K562 (cell line): ENCODE measurements around the gene SNIP1. TPM values are rescaled to one million over a fixed set of nuclear protein-coding genes. Genes with fewer than 3 reads are reported as not detected.
A peak's percentile ranks its signal among the peaks of the same experiment; 100 is the strongest.

Experiments used
- ARID3A ChIP-seq: IDR thresholded peaks from 2 replicates; pipeline ENCODE4 v1.6.1; 2012; ENCODE audit warnings: low read depth, low read length, improper control_type of control experiment, borderline replicate concordance
- CBX8 ChIP-seq: fragments of 200-600 bp; sonication (generic); IDR thresholded peaks from 2 replicates; pipeline ENCODE4 v1.6.1; 2012; ENCODE audit warnings: borderline replicate concordance, mixed run types, low read depth, mild to moderate bottlenecking, moderate library complexity, mixed read lengths, low read length, control low read depth, inconsistent platforms; ENCODE audit not compliant: poor library complexity, severe bottlenecking; ENCODE audit errors: extremely low read depth
- CHD2 ChIP-seq: IDR thresholded peaks from 2 replicates; pipeline ENCODE4 v1.6.1; 2011; ENCODE audit warnings: low read depth, low read length
- ETV5 ChIP-seq: sonication (generic); formaldehyde crosslinking; IDR thresholded peaks from 2 replicates; pipeline ENCODE4 v1.4.0; 2020; ENCODE audit warnings: low read depth, mild to moderate bottlenecking, missing genetic modification reagents
- FOXJ2 ChIP-seq: fragments of 200-800 bp; sonication (Bioruptor generic); IDR thresholded peaks from 2 replicates; pipeline ENCODE4 v1.6.1; 2016; ENCODE audit warnings: missing genetic modification characterization, missing compliant biosample characterization
- GTF2F1 ChIP-seq: IDR thresholded peaks from 2 replicates; pipeline ENCODE4 v1.6.1; 2011; ENCODE audit warnings: low read depth, low read length, improper control_type of control experiment
- HMG20B ChIP-seq: fragments of 250-450 bp; sonication (Bioruptor Pico); IDR thresholded peaks from 2 replicates; pipeline ENCODE4 v1.5.0; 2021; ENCODE audit warnings: mild to moderate bottlenecking
- KDM1A ChIP-seq, 2 experiments: fragments of 450-650 bp; IDR thresholded peaks; 2 replicates each; pipeline ENCODE4 v1.6.1; 2016; ENCODE audit warnings: mild to moderate bottlenecking in 2 of 2
- KDM5B ChIP-seq: fragments of 200-600 bp; sonication (generic); IDR thresholded peaks from 2 replicates; pipeline ENCODE4 v1.6.1; 2012; ENCODE audit warnings: low read depth, mild to moderate bottlenecking, moderate library complexity, low read length, control low read depth, inconsistent platforms; ENCODE audit not compliant: insufficient replicate concordance
- SIN3A ChIP-seq, 2 experiments: fragments of 150-350 bp in 1 of 2; IDR thresholded peaks; 2 replicates each; pipeline ENCODE4 v1.6.1; 2011 to 2016; ENCODE audit warnings: borderline replicate concordance in 2 of 2, low read depth in 2 of 2, low read length in 2 of 2, mild to moderate bottlenecking in 2 of 2, moderate library complexity in 2 of 2; ENCODE audit not compliant: control insufficient read depth in 1 of 2
- SNIP1 ChIP-seq: fragments of 450-650 bp; IDR thresholded peaks from 2 replicates; pipeline ENCODE4 v1.7.1; 2017; ENCODE audit warnings: low read depth, mild to moderate bottlenecking
- SP2 ChIP-seq: IDR thresholded peaks from 2 replicates; pipeline ENCODE4 v1.6.1; 2011; ENCODE audit warnings: mild to moderate bottlenecking, low read depth, low read length, moderate library complexity; ENCODE audit not compliant: poor library complexity, severe bottlenecking; ENCODE audit errors: extremely low read depth
- SRSF3 ChIP-seq: fragments of 200-400 bp; formaldehyde crosslinking; IDR thresholded peaks from 2 replicates; pipeline ENCODE4 v1.6.1; 2016; ENCODE audit warnings: mild to moderate bottlenecking, low read length, moderate library complexity; ENCODE audit not compliant: insufficient read depth
- ZC3H8 ChIP-seq: fragments of 450-650 bp; IDR thresholded peaks from 2 replicates; pipeline ENCODE4 v1.6.1; 2017
- ZNF217 ChIP-seq: sonication (generic); formaldehyde crosslinking; IDR thresholded peaks from 2 replicates; pipeline ENCODE4 v1.8.0; 2022; ENCODE audit warnings: mild to moderate bottlenecking, missing genetic modification reagents
- ZNF347 ChIP-seq: fragments of 450-650 bp; formaldehyde crosslinking; IDR thresholded peaks from 2 replicates; pipeline ENCODE4 v1.4.0; 2020; ENCODE audit warnings: low read depth, mild to moderate bottlenecking, moderate library complexity
- ZNF407 ChIP-seq: fragments of 450-650 bp; IDR thresholded peaks from 2 replicates; pipeline ENCODE4 v1.6.1; 2016; ENCODE audit warnings: low read depth
- ZNF436 ChIP-seq: fragments of 250-450, 450-650 bp; sonication (Bioruptor Pico); formaldehyde crosslinking; IDR thresholded peaks from 2 replicates; pipeline ENCODE4 v1.7.0; 2020; ENCODE audit warnings: mild to moderate bottlenecking
- polyA plus RNA-seq, 8 experiments: library from polyadenylated mRNA; depleted of rRNA in 4 of 8; stranded (reverse) in 5 of 8; unstranded in 3 of 8; fragments of >200 nt; fragmentation: Nextera tagmentation in 2 of 8; fragmentation: Illumina TruSeq in 1 of 8; extraction: Ambion mirVana in 2 of 8; extraction: Trizol in 1 of 8; gene quantifications; 2 replicates each; pipeline versions ENCODE4 v1.2.1 to v1.2.3, GENCODE V29; 2011 to 2014; ENCODE audit warnings: inconsistent platforms in 1 of 8, missing spikeins in 1 of 8
- total RNA-seq, 7 experiments: library from RNA; depleted of rRNA in 6 of 7; stranded (reverse); fragments of >200 nt in 6 of 7; fragmentation: Illumina TruSeq in 2 of 7; extraction: Trizol in 2 of 7; gene quantifications; 2 replicates each; pipeline versions ENCODE4 v1.2.1 to v1.2.3, GENCODE V29; 2011 to 2021; ENCODE audit warnings: low replicate concordance in 1 of 7

The SNIP1 gene
- total and polyA plus RNA-seq, 9 of the 15 experiments (the other 6 are each of a cell fraction or from before 2014, with no cell fraction given): 2.9 to 25.9 (median 14.6) TPM

DNA sequence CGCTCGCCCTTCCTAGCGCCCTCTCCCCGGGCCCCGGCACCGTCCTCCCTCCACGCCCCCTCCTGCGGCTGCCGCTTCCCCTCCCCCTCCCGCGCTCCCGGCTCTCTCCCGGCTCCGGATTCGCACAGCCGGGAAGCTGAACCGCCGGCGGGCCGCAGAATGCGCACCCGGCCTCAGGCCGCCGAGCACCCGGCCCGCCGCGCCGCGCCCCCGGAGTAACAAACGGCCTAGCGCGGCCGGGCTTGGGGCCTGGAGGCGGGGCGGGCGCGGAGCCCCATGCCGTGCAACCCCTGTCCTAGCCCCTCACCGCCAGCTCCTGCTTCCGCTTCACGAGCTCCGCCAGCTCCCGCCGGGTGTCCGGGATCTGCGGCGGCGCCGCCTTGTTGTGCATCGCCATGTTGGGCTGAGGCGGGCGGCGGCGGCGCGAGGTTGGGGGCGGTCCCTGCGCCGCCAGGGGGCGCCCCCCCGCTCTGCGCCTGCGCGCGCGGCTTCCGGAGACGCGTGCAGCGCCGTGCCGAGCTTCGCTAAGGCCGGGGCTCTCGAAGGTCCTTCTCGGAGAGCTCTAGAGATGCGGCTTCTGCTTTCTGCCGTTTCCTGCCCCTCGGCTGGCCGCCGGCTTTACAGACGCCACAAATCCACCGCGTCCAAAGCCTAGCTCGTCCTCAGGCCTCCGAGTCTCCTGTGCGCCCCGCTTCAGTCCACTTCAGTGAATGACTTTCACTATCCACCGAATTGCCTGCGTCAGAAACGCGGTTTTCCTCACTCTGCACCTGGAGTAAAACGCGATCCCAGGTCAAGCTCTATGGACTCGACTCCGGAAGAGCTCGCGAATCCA lies 39.5 kb downstream of the SNIP1 start, which contains the start of gene MEAF6 (continued):
- no peak for TF ChIP-seq CBX8
- TF ChIP-seq FOXJ2 (tag): 0 out of 2 replicates have a peak, but pooled peaks have one; percentile 49
- TF ChIP-seq ZC3H8: no peak
- TF ChIP-seq ZNF436: no peak
- TF ChIP-seq ARID3A: no peak
- TF ChIP-seq SNIP1: peak; percentile 94; the same call in 1 of the 2 replicates
- no peak for TF ChIP-seq KDM1A (IDR thresholded peaks at IDR 0.05)
- no peak for TF ChIP-seq ZNF407
- no peak for TF ChIP-seq ZNF347 (CRISPR knock-in tag)
- no peak for TF ChIP-seq HMG20B (CRISPR knock-in tag)
- TF ChIP-seq SIN3A (IDR thresholded peaks at IDR 0.05; ENCODE audit: borderline replicate concordance in 2 of 2, control insufficient read depth in 1 of 2, low read depth in 2 of 2, low read length in 2 of 2): peak; percentile 60 to 86; a peak in 2 of 4 replicates
- TF ChIP-seq SRSF3: no peak
- TF ChIP-seq ETV5 (CRISPR knock-in tag): peak; percentile 81
- TF ChIP-seq CHD2: no peak
- peak; percentile 75; the same call in 1 of the 2 replicates for TF ChIP-seq GTF2F1
- peak; percentile 87 for TF ChIP-seq KDM5B
- TF ChIP-seq ZNF217 (CRISPR knock-in tag): no peak
- TF ChIP-seq SP2: no peak
